ENCODE measurements around the gene TBCD. TPM values are rescaled to one million over a fixed set of nuclear protein-coding genes. Genes with fewer than 3 reads are reported as not detected.

The TBCD gene
- total RNA-seq, 2 donors from 2014 or later = 38.9 to 74.8 TPM

DNA sequence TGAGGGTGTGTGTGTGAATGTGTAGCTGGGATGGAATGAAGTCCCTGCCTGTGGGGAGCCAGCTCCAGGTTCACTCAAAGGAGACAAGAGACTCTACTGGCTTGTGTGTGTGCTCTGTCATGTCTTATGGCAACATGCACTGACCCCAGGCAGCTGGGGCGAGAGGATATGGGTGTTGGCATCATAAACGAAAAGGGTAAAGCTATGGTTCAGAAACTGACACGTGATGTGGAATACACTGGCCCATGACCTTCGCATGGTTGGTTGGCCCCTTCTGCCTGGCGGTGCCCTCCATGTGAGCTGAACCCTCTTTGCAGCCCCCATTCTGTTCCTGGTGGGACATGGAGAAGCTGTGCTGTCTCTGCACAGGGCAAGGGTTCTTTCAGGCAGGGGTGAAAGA, 66.1 kb downstream of the TBCD start:
- DNase-seq = no peak
- 92% methylated on average over 5 of the region's 5 CpGs for WGBS, 2 donors
- Histone ChIP-seq H3K27ac (no peak overlapping the region), H3K27me3 (no peaks in the 10 kb centered on the region), H3K4me1 (no peaks in the 10 kb centered on the region), H3K4me3 (no peak overlapping the region), H3K36me3 (replicated peaks in 1 of 2; ENCODE audit: insufficient read depth in 1 of 2, low read depth in 2 of 2) (no peaks in the 10 kb centered on the region), H3K9me3 (peaks cover 0 to 10% (median 0%) of the 10 kb centered on the region in 3 donors)
- intact Hi-C loops (cut with DNase I) = no loop called here
- TF ChIP-seq CTCF (IDR thresholded peaks at IDR 0.05) (no peak), POLR2A (IDR thresholded peaks at IDR 0.05) (no peak)
- ATAC-seq = no peak

GRCh38 chr17:82820278-82821251, 68.7 kb downstream of the TBCD start:
- TF ChIP-seq CTCF (IDR thresholded peaks at IDR 0.05) = no peak
- TF ChIP-seq POLR2A (IDR thresholded peaks at IDR 0.05) = no peak
- DNase-seq = no peak
- H3K4me1 ChIP-seq = no peaks in the 10 kb centered on the region
- WGBS, 2 donors = 94 to 99% methylated on average over 5 of the region's 5 CpGs
- H3K27me3 ChIP-seq = no peaks in the 10 kb centered on the region
- no peak overlapping the region for H3K4me3 ChIP-seq
- intact Hi-C loops (cut with DNase I) = no loop called here
- H3K9me3 ChIP-seq = peaks cover 0 to 10% (median 0%) of the 10 kb centered on the region in 3 donors
- no peak overlapping the region for H3K27ac ChIP-seq
- H3K36me3 ChIP-seq (replicated peaks in 1 of 2; ENCODE audit: insufficient read depth in 1 of 2, low read depth in 2 of 2) = no peaks in the 10 kb centered on the region
- no peak for ATAC-seq

- H3K36me3 ChIP-seq (replicated peaks in 1 of 2; ENCODE audit: insufficient read depth in 1 of 2, low read depth in 2 of 2) = no peaks in the 10 kb centered on the region
- peaks cover 0 to 10% (median 0%) of the 10 kb centered on the region in 3 donors for H3K9me3 ChIP-seq
- no peak overlapping the region for H3K4me3 ChIP-seq
- intact Hi-C loops (cut with DNase I) = no loop called here
- 91 to 92% methylated on average over 2 of the region's 2 CpGs for WGBS, 2 donors
- no peak for TF ChIP-seq CTCF (IDR thresholded peaks at IDR 0.05)
- no peak for TF ChIP-seq POLR2A (IDR thresholded peaks at IDR 0.05)
- H3K27ac ChIP-seq = no peak overlapping the region
- H3K4me1 ChIP-seq = no peaks in the 10 kb centered on the region
- no peak for DNase-seq
- H3K27me3 ChIP-seq = no peaks in the 10 kb centered on the region
- ATAC-seq = no peak
Observed at GRCh38 chr17:82821554-82821953, 69.7 kb downstream of the TBCD start.

DNA sequence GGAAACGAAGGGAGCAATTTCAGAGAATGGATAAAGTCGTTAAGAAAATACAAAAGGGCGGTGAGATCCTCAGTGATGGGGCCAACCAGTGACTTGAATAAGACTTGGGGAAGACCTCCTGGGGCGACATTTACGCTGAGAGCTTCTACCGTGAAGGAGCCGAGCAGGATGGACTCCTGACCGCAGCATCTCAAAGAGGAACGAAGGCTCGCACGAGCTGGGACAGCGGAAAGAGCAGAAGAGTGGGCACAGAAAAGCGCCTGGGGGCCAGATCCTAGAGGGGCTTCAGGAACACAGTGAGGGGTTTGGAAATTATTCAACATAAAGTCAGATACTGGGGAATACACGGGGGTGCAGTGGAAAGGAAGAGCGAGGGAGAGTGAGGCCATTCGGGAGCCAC, 70.4 kb downstream of the TBCD start:
- Histone ChIP-seq H3K9me3 (peaks cover 0 to 10% (median 0%) of the 10 kb centered on the region in 3 donors), H3K4me1 (no peaks in the 10 kb centered on the region), H3K27ac (no peak overlapping the region), H3K4me3 (no peak overlapping the region), H3K27me3 (no peaks in the 10 kb centered on the region), H3K36me3 (replicated peaks in 1 of 2; ENCODE audit: insufficient read depth in 1 of 2, low read depth in 2 of 2) (no peaks in the 10 kb centered on the region)
- intact Hi-C loops (cut with DNase I) = no loop called here
- 91 to 95% methylated on average over 16 of the region's 16 CpGs for WGBS, 2 donors
- ATAC-seq (no peak), DNase-seq (no peak)
- TF ChIP-seq CTCF (IDR thresholded peaks at IDR 0.05) (no peak), POLR2A (IDR thresholded peaks at IDR 0.05) (no peak)
